ENCODE data around the gene WDCP. TPM values are rescaled to one million over a fixed set of nuclear protein-coding genes. Genes with fewer than 3 reads are reported as not detected.
A peak's percentile ranks its signal among the peaks of the same experiment; 100 is the strongest.

WDCP gene
- total RNA-seq, 1 experiment from 2014 or later, result 36.9 TPM

GRCh38 chr2:24047703-24048033, 477 bp upstream of the WDCP start:
- no peak overlapping the region for H4K8ac ChIP-seq (replicated peaks; ENCODE audit: insufficient read length, low read depth, low read length)
- no peak overlapping the region for H3T11ph ChIP-seq (ENCODE audit: low read length)
- no peaks in the 10 kb centered on the region for H3K9me3 Mint-ChIP-seq
- no peaks in the 10 kb centered on the region for H3K9me3 ChIP-seq (ENCODE audit: control insufficient read depth, low read depth, low read length)
- H3K36me3 Mint-ChIP-seq (ENCODE audit: insufficient read depth in 1 of 3, low read depth in 3 of 3), result peaks cover 0 to 7% (median 6%) of the 10 kb centered on the region in 3 experiments; a peak in 5 of 7 replicates
- peaks cover 9% of the 10 kb centered on the region for H3K23me2 ChIP-seq (ENCODE audit: insufficient read length, low read depth, low read length, poor library complexity, severe bottlenecking)
- no peak for DNase-seq
- peaks cover 2% of the 10 kb centered on the region; the same call in 1 of the 2 replicates for H3K79me2 ChIP-seq (ENCODE audit: insufficient read depth, low read length)
- no CpG with 5 or more reads among the region's 8 CpGs for WGBS (ENCODE audit: extremely low coverage, insufficient read length, low lambda C conversion rate)
- TF ChIP-seq CTCF (conservative IDR thresholded peaks at IDR 0.05), result no peak
- peak overlapping the region; percentile 13 for H3K27ac ChIP-seq (ENCODE audit: insufficient read length, low read depth, low read length)
- peaks cover 15 to 22% of the 10 kb centered on the region in 2 experiments for H3K4me1 Mint-ChIP-seq
- H4K91ac ChIP-seq (ENCODE audit: insufficient read length, low read depth, low read length), result no peak overlapping the region
- H2AFZ ChIP-seq (ENCODE audit: low read length), result no peak overlapping the region
- H3K18ac ChIP-seq (ENCODE audit: insufficient read length, low read depth, low read length), result no peak overlapping the region
- no peak overlapping the region for H3K56ac ChIP-seq (ENCODE audit: insufficient read length, low read depth, low read length)
- no peak overlapping the region for H3K9ac ChIP-seq (ENCODE audit: extremely low read depth, insufficient read length, low read length)
- no peak overlapping the region for H2AK5ac ChIP-seq (ENCODE audit: insufficient read length, low read length)
- H3K4me3 Mint-ChIP-seq, result peak overlapping the region; percentile 97 to 99
- no peak overlapping the region for H3K4ac ChIP-seq (ENCODE audit: low read depth, low read length)
- H2BK20ac ChIP-seq (ENCODE audit: low read depth, low read length, poor library complexity, severe bottlenecking), result no peak overlapping the region
- no peak overlapping the region for H3K23ac ChIP-seq (ENCODE audit: insufficient read length, low read depth, low read length)
- H3K27me3 Mint-ChIP-seq (ENCODE audit: low read depth), result no peaks in the 10 kb centered on the region
- H4K5ac ChIP-seq (ENCODE audit: insufficient read length, low read depth, low read length), result no peak overlapping the region
- H2BK120ac ChIP-seq (ENCODE audit: low read depth, low read length, poor library complexity, severe bottlenecking), result no peak overlapping the region
- peak overlapping the region; percentile 97 for H3K4me2 ChIP-seq (ENCODE audit: insufficient read depth, insufficient read length, low read length)
- no peak overlapping the region for H3K14ac ChIP-seq (ENCODE audit: insufficient read depth, low read length)
- no peak overlapping the region for H2BK12ac ChIP-seq (ENCODE audit: insufficient read length, low read depth, low read length)
- H3K27ac Mint-ChIP-seq, result peak overlapping the region; percentile 62 to 97 (median 92); a peak in 6 of 7 replicates
- H3K4me1 ChIP-seq (ENCODE audit: insufficient read depth, low read length), result 0 out of 2 replicates have a peak, but pooled peaks cover 1% of the 10 kb centered on the region
- no peaks in the 10 kb centered on the region for H3K27me3 ChIP-seq (ENCODE audit: insufficient read depth, low read length)
- H2BK5ac ChIP-seq (ENCODE audit: insufficient read length, low read length), result no peak overlapping the region
- H2BK15ac ChIP-seq (ENCODE audit: low read depth, low read length), result no peak overlapping the region
- no peaks in the 10 kb centered on the region for H3K79me1 ChIP-seq (ENCODE audit: insufficient read depth, low read depth, low read length, poor library complexity, severe bottlenecking)
- H4K20me1 ChIP-seq (ENCODE audit: control insufficient read depth, insufficient read depth, insufficient read length), result peaks cover 5% of the 10 kb centered on the region
